ENCODE measurements around the gene STOX2. TPM values are rescaled to one million over a fixed set of nuclear protein-coding genes. Genes with fewer than 3 reads are reported as not detected.

STOX2 gene
- total RNA-seq, 2 donors from 2014 or later = 18.5 to 25.8 TPM

GRCh38 chr4:183920512-183920911, 15.4 kb downstream of the STOX2 start:
- no peak for DNase-seq (ENCODE audit: low spot score)
- TF ChIP-seq CTCF (IDR thresholded peaks at IDR 0.05) = no peak
- H3K4me3 ChIP-seq = no peak overlapping the region

GRCh38 chr4:183921335-183921734, 16.2 kb downstream of the STOX2 start:
- TF ChIP-seq CTCF (IDR thresholded peaks at IDR 0.05) = no peak
- H3K9me3 ChIP-seq = no peaks in the 10 kb centered on the region
- no peak overlapping the region for H3K27ac ChIP-seq
- DNase-seq (ENCODE audit: low spot score) = no peak
- no peaks in the 10 kb centered on the region for H3K27me3 ChIP-seq
- H3K4me1 ChIP-seq = peaks cover 0 to 10% of the 10 kb centered on the region in 2 donors
- no peaks in the 10 kb centered on the region for H3K36me3 ChIP-seq
- H3K4me3 ChIP-seq = no peak overlapping the region

More at GRCh38 chr4:183920512-183920911, 15.4 kb downstream of the STOX2 start:
- no peaks in the 10 kb centered on the region for H3K27me3 ChIP-seq
- peaks cover 0 to 10% of the 10 kb centered on the region in 2 donors for H3K4me1 ChIP-seq
- no peaks in the 10 kb centered on the region for H3K9me3 ChIP-seq
- H3K27ac ChIP-seq = no peak overlapping the region
- no peaks in the 10 kb centered on the region for H3K36me3 ChIP-seq

GRCh38 chr4:183924362-183925044, 19.4 kb downstream of the STOX2 start:
- H3K27ac ChIP-seq = no peak overlapping the region
- peaks cover 0 to 13% of the 10 kb centered on the region in 2 donors for H3K4me1 ChIP-seq
- no peaks in the 10 kb centered on the region for H3K27me3 ChIP-seq
- no peak for DNase-seq (ENCODE audit: low spot score)
- TF ChIP-seq CTCF (IDR thresholded peaks at IDR 0.05) = no peak
- no peak overlapping the region for H3K4me3 ChIP-seq
- no peaks in the 10 kb centered on the region for H3K36me3 ChIP-seq
- H3K9me3 ChIP-seq = no peaks in the 10 kb centered on the region

- no peak for TF ChIP-seq CTCF (IDR thresholded peaks at IDR 0.05)
- H3K27me3 ChIP-seq = no peaks in the 10 kb centered on the region
These were observed 21.8 kb downstream of the STOX2 start for GRCh38 chr4:183926950-183927349.

GRCh38 chr4:183932576-183932975, 27.5 kb downstream of the STOX2 start:
- peaks cover 0 to 12% of the 10 kb centered on the region in 2 donors for H3K4me1 ChIP-seq
- no peak for TF ChIP-seq CTCF (IDR thresholded peaks at IDR 0.05)
- DNase-seq (ENCODE audit: low spot score) = no peak
- H3K4me3 ChIP-seq = no peak overlapping the region
- no peaks in the 10 kb centered on the region for H3K36me3 ChIP-seq
- no peaks in the 10 kb centered on the region for H3K27me3 ChIP-seq
- no peak overlapping the region for H3K27ac ChIP-seq
- H3K9me3 ChIP-seq = no peaks in the 10 kb centered on the region

More at GRCh38 chr4:183926950-183927349, 21.8 kb downstream of the STOX2 start:
- Histone ChIP-seq H3K36me3 (no peaks in the 10 kb centered on the region), H3K4me3 (no peak overlapping the region), H3K9me3 (no peaks in the 10 kb centered on the region), H3K27ac (no peak overlapping the region), H3K4me1 (peaks cover 0 to 5% of the 10 kb centered on the region in 2 donors)
- DNase-seq (ENCODE audit: low spot score) = no peak

GRCh38 chr4:183934761-183935160, 29.7 kb downstream of the STOX2 start:
- Histone ChIP-seq H3K4me3 (no peak overlapping the region), H3K4me1 (peaks cover 0 to 12% of the 10 kb centered on the region in 2 donors), H3K36me3 (no peaks in the 10 kb centered on the region), H3K27me3 (no peaks in the 10 kb centered on the region), H3K27ac (no peak overlapping the region), H3K9me3 (no peaks in the 10 kb centered on the region)
- no peak for DNase-seq (ENCODE audit: low spot score)
- TF ChIP-seq CTCF (IDR thresholded peaks at IDR 0.05) = no peak
